WERI-Rb-1 (cell line): Measurements from ENCODE around the gene CCDC137.

Experiments used
- DNase-seq: peaks from one replicate; pipeline ENCODE4 v3.0.0-alpha.2; 2020
- H3K27ac ChIP-seq: fragments of 250-450 bp; sonication (Bioruptor Pico); 2 replicates; pipeline ENCODE4 v1.5.1; 2020; ENCODE audit warnings: mild to moderate bottlenecking, moderate library complexity
- H3K27me3 ChIP-seq: fragments of 250-450 bp; sonication (Bioruptor Pico); 2 replicates; pipeline ENCODE4 v1.5.1; 2021; ENCODE audit warnings: mild to moderate bottlenecking, low read depth, moderate library complexity; ENCODE audit not compliant: insufficient read depth, severe bottlenecking
- H3K36me3 ChIP-seq: fragments of 250-450 bp; sonication (Bioruptor Pico); 2 replicates; pipeline ENCODE4 v1.5.1; 2020; ENCODE audit warnings: mild to moderate bottlenecking, moderate library complexity
- H3K4me3 ChIP-seq: 2 replicates; pipeline ENCODE4 v1.5.1; 2011; ENCODE audit warnings: low read depth, mild to moderate bottlenecking, control low read depth, low read length
- H3K9me3 ChIP-seq: fragments of 250-450 bp; sonication (Bioruptor Pico); 2 replicates; pipeline ENCODE4 v1.5.1; 2021; ENCODE audit warnings: mild to moderate bottlenecking, moderate library complexity; ENCODE audit not compliant: severe bottlenecking
- TF ChIP-seq, protein P1 (sequence below): IDR thresholded peaks from 2 replicates; pipeline ENCODE4 v1.5.1; 2011; ENCODE audit warnings: low read depth, mild to moderate bottlenecking, control low read depth, inconsistent platforms, low read length

Gene CCDC137

DNA sequence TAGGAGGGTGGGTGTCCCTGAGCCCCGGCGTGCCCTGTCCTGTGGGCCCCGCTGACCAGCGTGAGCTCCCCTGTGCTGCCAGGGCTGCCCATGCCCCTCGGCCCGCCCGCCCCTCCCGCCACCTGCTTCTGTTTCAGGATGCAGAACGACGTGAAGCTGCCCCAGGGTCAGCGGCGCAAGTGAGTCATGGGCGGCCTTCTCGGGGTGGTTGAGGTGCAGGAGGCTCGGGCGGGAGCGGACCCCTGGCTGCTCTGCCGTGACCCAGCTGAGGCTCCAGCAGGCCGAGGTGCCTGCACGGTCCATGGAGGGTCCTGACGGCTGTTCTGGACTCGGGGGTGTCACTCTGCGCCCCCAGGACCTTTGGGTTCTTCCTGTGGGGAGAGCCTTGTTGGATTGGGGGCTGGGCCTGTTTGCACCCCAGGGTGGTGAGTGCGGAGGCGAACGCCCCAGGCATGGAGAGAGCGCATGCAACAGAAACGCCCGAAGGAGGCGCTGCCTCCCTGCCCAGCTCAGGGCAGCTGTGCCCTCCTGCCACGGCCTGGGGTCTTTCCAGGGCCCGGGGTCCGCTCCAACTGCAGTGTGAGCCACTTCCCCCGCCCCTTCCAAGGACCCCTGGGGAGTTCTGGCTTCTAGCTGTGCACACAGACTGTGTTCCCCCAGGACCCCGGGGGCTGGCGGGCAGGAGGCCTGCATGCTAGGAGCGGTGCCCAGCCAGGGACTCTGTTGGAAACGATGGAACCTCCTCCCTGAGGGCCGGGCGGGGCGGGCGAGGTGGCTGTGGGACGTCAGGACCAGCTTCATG lies 49.5 kb downstream of the CCDC137 start:
- no peak overlapping the region for H3K4me3 ChIP-seq
- H3K9me3 ChIP-seq = no peaks in the 10 kb centered on the region
- peaks cover 75% of the 10 kb centered on the region for H3K36me3 ChIP-seq
- peak overlapping the region; percentile 95 for H3K27ac ChIP-seq
- no peaks in the 10 kb centered on the region for H3K27me3 ChIP-seq
- TF ChIP-seq, protein P1, sequence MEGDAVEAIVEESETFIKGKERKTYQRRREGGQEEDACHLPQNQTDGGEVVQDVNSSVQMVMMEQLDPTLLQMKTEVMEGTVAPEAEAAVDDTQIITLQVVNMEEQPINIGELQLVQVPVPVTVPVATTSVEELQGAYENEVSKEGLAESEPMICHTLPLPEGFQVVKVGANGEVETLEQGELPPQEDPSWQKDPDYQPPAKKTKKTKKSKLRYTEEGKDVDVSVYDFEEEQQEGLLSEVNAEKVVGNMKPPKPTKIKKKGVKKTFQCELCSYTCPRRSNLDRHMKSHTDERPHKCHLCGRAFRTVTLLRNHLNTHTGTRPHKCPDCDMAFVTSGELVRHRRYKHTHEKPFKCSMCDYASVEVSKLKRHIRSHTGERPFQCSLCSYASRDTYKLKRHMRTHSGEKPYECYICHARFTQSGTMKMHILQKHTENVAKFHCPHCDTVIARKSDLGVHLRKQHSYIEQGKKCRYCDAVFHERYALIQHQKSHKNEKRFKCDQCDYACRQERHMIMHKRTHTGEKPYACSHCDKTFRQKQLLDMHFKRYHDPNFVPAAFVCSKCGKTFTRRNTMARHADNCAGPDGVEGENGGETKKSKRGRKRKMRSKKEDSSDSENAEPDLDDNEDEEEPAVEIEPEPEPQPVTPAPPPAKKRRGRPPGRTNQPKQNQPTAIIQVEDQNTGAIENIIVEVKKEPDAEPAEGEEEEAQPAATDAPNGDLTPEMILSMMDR = peak; percentile 66
- no peak for DNase-seq

DNA sequence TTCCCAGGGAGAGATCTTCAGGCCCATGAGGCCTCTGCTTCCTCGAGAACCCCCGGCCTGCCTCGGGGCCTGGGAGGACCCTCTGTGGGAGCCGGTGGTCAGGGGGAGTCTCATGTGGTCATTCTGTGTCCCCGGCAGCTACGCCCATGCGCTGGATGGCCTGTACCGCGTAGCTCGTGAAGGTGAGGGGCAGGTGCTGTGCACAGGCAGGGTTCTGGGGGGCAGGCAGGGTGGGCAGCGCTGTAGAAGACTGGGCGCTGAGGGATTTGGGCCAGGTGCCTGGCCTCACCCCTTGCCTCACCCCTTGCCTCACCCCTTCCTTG lies 50.1 kb downstream of the CCDC137 start:
- Histone ChIP-seq H3K9me3 (no peaks in the 10 kb centered on the region), H3K36me3 (peaks cover 75% of the 10 kb centered on the region), H3K27ac (peak overlapping the region; percentile 95), H3K27me3 (no peaks in the 10 kb centered on the region), H3K4me3 (no peak overlapping the region)
- no peak for DNase-seq
- TF ChIP-seq, protein P1 = no peak

DNA sequence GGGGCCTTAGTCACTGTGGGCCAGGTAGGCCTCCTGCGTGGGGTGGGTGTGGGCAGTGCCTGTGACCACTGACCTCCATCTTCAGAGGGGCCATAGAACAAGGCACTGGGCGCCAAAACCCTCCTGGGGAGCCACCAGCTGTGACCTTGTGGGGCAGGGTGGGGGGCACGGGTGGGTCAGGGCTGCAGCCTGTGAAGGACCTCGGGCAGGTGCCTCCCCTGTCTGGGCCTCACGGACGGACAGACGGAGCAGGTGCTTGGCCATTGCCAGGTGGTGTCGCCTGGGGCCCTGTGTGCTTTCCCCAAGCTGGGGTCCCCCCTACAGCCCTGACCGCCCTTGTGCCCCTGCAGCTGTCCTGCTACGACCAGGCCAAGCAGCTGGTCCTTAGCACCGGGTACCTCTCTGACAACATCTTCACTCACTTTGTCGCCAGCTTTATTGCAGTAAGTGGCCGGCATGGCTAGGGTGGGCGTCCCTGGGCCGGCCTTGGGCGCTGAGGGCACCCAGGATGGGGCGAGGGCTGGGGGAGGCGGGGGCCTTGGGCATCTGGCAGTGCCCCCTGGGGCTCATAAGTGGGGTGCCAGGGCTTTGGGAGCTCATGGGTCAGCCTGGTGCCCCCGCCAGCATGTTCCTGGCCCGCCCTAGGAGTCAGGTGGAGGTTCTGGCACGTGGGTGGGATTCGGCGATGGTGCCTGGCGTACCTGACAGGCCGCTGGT lies 50.7 kb downstream of the CCDC137 start:
- H3K27ac ChIP-seq = no peak overlapping the region
- TF ChIP-seq, protein P1 = no peak
- no peak for DNase-seq
- peaks cover 75% of the 10 kb centered on the region for H3K36me3 ChIP-seq
- H3K4me3 ChIP-seq = no peak overlapping the region
- no peaks in the 10 kb centered on the region for H3K27me3 ChIP-seq
- H3K9me3 ChIP-seq = no peaks in the 10 kb centered on the region

DNA sequence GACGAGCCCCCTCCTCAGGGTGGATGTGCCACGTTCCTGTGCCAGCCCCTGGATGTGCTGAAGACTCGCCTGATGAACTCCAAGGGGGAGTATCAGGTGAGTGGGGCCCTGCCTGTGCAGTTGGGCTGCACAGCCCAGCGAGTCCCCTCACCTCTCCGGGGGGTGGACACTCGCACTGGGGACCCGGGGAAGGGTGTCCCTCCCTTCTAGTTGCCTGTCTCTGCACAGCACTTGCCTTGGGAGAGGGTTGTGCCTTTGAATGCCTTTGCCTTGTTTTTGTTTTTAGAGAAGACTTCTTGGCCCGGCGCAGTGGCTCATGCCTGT lies 51.2 kb downstream of the CCDC137 start:
- no peaks in the 10 kb centered on the region for H3K9me3 ChIP-seq
- H3K36me3 ChIP-seq = peaks cover 71% of the 10 kb centered on the region
- TF ChIP-seq, protein P1 = no peak
- no peak for DNase-seq
- H3K4me3 ChIP-seq = no peak overlapping the region
- no peaks in the 10 kb centered on the region for H3K27me3 ChIP-seq
- H3K27ac ChIP-seq = no peak overlapping the region

DNA sequence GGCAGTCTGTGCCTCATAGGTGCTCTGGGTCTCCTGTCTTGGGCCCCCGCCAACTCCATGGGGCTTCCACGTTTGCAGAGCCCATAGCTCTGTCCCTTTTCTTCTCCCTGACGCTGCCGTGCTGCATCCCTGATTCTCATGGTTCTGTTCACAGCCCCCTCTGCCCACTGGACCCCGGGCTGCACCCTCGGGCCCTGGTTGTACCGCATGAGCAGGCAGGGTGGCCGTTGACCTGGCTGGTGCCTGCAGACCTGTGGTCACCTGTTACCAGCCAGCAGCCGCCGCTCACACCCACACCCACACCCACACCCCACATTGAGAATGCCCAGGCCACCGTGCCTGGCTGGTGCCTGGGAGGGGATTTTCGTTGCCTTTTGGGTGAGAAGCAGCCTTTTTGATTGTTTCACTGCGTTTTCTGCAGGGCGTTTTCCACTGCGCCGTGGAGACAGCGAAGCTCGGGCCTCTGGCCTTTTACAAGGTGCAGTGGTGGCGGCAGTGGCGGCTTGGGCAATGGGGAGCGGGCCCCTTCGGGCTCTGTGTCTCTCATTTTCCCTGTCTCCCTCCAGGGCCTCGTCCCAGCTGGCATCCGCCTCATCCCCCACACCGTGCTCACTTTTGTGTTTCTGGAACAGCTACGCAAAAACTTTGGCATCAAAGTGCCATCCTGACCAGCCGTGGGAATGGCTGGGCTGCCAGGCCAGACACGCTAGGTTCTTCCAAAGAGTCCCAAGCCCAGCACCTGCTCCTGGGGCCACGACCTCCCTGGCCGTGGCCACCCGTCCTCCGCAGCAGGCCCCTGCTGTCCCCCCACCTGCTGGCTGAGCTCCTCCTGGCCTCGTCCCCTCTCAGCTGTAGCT lies 53.1 kb downstream of the CCDC137 start:
- Histone ChIP-seq H3K27ac (no peak overlapping the region), H3K9me3 (no peaks in the 10 kb centered on the region), H3K27me3 (no peaks in the 10 kb centered on the region), H3K36me3 (peaks cover 62% of the 10 kb centered on the region), H3K4me3 (no peak overlapping the region)
- TF ChIP-seq, protein P1 = no peak
- DNase-seq = no peak
